Prostate gland (tissue), 2 donors: ENCODE data around the gene TSPAN10. TPM values are rescaled to one million over a fixed set of nuclear protein-coding genes. Genes with fewer than 3 reads are reported as not detected.

Experiments
- DNase-seq: peaks from one replicate; pipeline ENCODE4 v3.0.0-alpha.2; 2019; ENCODE audit warnings: low spot score
- H3K27ac ChIP-seq, 2 donors: fragments of 200-600 bp; sonication (generic); 2 replicates each; pipeline ENCODE4 v1.5.1; 2017 to 2019
- H3K27me3 ChIP-seq: fragments of 200-600 bp; sonication (generic); replicated peaks from 2 replicates; pipeline ENCODE4 v1.5.1; 2019; ENCODE audit not compliant: insufficient read depth
- H3K36me3 ChIP-seq, 2 donors: fragments of 200-600 bp; sonication (generic); 1 replicate in 1 of 2; 2 replicates in 1 of 2; pipeline versions ENCODE4 v1.5.1 to v1.8.1; 2017 to 2019
- H3K4me1 ChIP-seq: fragments of 200-600 bp; sonication (generic); replicated peaks from 2 replicates; pipeline ENCODE4 v1.5.1; 2019
- H3K4me3 ChIP-seq, 2 donors: fragments of 200-600 bp; sonication (generic); 2 replicates each; pipeline ENCODE4 v1.5.1; 2017 to 2019
- H3K9me3 ChIP-seq: fragments of 200-600 bp; sonication (generic); 2 replicates; pipeline ENCODE4 v1.5.1; 2017
- POLR2A ChIP-seq: fragments of 450-650 bp; IDR thresholded peaks from one replicate; pipeline ENCODE4 v1.6.1; 2016; ENCODE audit warnings: antibody characterized with exemption, mild to moderate bottlenecking
- POLR2AphosphoS5 ChIP-seq: sonication (generic); formaldehyde crosslinking; IDR thresholded peaks from one replicate; pipeline ENCODE4 v1.6.1; 2017; ENCODE audit warnings: antibody characterized with exemption
- WGBS: methylation state at CpG from one replicate; pipeline ENCODE4 v1.1.5; 2018; 5-methylcytosine and 5-hydroxymethylcytosine counted together
- intact Hi-C: fragments of 100-400 bp; cut with DNase I; formaldehyde crosslinking; loops from one replicate; pipeline ENCODE4 v1.14.2; 2022
- total RNA-seq, 2 donors: library from RNA; depleted of rRNA; stranded (reverse); fragments of >200 nt; gene quantifications; one replicate each; pipeline ENCODE4 v1.1.0, GENCODE V29; 2016
- TF ChIP-seq, protein P1 (sequence below), 4 experiments: fragments of 200-600 bp in 2 of 4; fragments of 450-650 bp in 2 of 4; sonication (generic) in 2 of 4; IDR thresholded peaks; 1 replicate in 3 of 4; 2 replicates in 1 of 4; pipeline ENCODE4 v1.5.1; 2016 to 2019; ENCODE audit warnings: antibody characterized with exemption in 4 of 4, mild to moderate bottlenecking in 2 of 4, moderate library complexity in 2 of 4

The TSPAN10 gene
- 1 to 10 TPM; 2.5 to 2.9 TPM for total RNA-seq

DNA sequence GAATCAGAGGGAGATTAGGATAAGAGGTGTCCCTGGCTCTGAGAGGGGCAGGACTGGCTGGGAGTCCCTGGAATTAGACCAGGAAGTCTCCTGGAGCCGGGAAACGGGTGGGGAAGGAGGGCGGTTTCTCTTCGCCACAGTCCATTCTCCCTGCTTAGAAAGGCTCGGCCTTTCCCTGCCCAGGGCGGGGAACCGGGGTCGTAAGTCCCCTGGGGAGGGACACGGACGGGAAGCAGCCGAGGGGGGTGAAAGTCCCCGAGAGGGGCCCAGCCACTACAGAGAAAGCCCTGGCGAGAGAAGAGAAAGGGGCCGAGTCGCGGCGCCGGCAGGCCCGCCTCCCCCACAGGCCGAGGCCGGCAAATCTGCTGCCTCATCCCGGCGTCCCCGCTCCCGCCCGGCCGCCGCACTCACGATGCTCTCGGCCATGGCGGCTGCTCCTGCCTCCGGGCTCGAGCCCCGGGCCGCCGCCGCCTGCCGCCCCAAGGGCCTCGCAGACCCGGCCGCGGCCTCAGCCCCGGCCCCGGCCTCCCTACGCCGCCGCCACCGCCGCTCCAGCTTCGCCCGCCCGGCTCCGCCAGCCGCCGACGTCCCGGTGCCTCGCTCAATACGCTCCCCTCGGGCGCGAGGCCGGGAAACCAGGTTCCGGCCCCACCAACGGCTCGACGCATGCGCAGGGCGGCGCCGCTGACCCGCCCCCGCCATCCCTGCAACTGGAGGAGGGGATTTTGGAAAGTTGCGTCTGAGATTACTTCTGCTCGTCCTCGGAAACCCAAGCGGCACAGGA is at the start of gene TSPAN10, which contains the start of gene NPLOC4:
Gene TSPAN10, plus strand, starts transcription at position 692 of the 784 bp plus-strand sequence. CDS start 5,217 bp downstream, outside the sequence.
Gene NPLOC4, minus strand, starts transcription at position 608 of the 784 bp plus-strand sequence. Its CDS starts 182 bp downstream, at position 426.
- WGBS, result under 1% methylated on average over 64 of the region's 77 CpGs
- H3K27ac ChIP-seq, result peak within 1 kb of the TSS; percentile 77 to 85
- DNase-seq, result peak; percentile 66
- peak; percentile 66 for TF ChIP-seq POLR2A
- TF ChIP-seq, protein P1, sequence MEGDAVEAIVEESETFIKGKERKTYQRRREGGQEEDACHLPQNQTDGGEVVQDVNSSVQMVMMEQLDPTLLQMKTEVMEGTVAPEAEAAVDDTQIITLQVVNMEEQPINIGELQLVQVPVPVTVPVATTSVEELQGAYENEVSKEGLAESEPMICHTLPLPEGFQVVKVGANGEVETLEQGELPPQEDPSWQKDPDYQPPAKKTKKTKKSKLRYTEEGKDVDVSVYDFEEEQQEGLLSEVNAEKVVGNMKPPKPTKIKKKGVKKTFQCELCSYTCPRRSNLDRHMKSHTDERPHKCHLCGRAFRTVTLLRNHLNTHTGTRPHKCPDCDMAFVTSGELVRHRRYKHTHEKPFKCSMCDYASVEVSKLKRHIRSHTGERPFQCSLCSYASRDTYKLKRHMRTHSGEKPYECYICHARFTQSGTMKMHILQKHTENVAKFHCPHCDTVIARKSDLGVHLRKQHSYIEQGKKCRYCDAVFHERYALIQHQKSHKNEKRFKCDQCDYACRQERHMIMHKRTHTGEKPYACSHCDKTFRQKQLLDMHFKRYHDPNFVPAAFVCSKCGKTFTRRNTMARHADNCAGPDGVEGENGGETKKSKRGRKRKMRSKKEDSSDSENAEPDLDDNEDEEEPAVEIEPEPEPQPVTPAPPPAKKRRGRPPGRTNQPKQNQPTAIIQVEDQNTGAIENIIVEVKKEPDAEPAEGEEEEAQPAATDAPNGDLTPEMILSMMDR (IDR thresholded peaks at IDR 0.05), result peak in 1 of 4 experiments; percentile 24
- peak; percentile 93 for TF ChIP-seq POLR2AphosphoS5
- H3K4me1 ChIP-seq, result peaks cover 5% of the 10 kb centered on the region
- H3K27me3 ChIP-seq, result no peaks in the 10 kb centered on the region
- intact Hi-C loops, result no loop called here
- H3K36me3 ChIP-seq, result no peaks in the 10 kb centered on the region
- H3K4me3 ChIP-seq, result peak within 1 kb of the TSS; percentile 85 to 90
- no peaks in the 10 kb centered on the region for H3K9me3 ChIP-seq

DNA sequence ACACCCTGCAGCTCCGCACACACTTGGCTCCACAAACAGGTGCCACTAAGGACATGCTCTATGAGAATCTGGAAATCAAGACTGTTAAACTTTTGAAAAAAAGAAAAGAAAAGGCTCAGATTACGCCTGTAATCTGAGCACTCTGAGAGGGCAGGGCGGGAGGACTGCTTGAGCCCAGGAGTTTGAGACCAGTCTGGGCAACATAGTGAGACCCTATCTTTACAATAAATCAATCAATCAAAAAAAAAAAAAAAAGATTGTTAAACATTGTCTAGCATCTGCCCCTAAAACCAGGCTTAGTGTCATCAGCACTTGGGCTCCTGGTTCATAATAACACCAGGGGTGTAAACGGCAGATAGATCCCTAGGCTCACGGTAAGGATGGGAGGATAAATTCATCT is 47.4 kb upstream of the TSPAN10 start:
- intact Hi-C loops, result no loop called here
- no peak overlapping the region for H3K27ac ChIP-seq
- no peaks in the 10 kb centered on the region for H3K27me3 ChIP-seq
- TF ChIP-seq, protein P1 (IDR thresholded peaks at IDR 0.05), result no peak
- no peak for TF ChIP-seq POLR2A
- no peak overlapping the region for H3K4me3 ChIP-seq
- peaks cover 12% of the 10 kb centered on the region in 2 donors for H3K36me3 ChIP-seq
- WGBS, result 83% methylated on average over 5 of the region's 5 CpGs
- no peak for DNase-seq
- no peaks in the 10 kb centered on the region for H3K9me3 ChIP-seq
- no peaks in the 10 kb centered on the region for H3K4me1 ChIP-seq

DNA sequence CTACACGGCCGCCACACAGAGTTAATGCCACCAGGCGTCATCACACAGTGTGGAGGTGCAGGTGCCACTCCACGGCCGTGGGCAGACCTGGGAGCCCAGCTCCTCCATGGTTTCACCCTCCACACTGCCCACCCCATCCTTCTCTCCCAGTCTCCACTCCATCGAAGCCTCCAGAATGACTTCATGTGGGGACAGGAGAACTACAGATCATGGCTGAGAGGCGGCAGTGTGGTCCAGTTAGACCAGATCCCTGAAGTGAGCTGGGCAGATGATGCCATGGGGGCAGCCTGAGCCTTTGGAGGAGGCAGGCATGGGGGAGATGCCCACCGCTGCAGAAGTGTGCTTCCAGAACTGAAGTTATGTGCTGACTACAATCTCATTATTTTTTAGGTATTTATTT is 46.9 kb upstream of the TSPAN10 start:
- peaks cover 12% of the 10 kb centered on the region in 2 donors for H3K36me3 ChIP-seq
- no peak overlapping the region for H3K27ac ChIP-seq
- H3K4me1 ChIP-seq, result no peaks in the 10 kb centered on the region
- H3K27me3 ChIP-seq, result no peaks in the 10 kb centered on the region
- no peak for DNase-seq
- TF ChIP-seq POLR2AphosphoS5 (no peak), POLR2A (no peak)
- TF ChIP-seq, protein P1 (IDR thresholded peaks at IDR 0.05), result no peak
- H3K4me3 ChIP-seq, result no peak overlapping the region
- intact Hi-C loops, result no loop called here
- WGBS, result 89% methylated on average over 8 of the region's 8 CpGs
- no peaks in the 10 kb centered on the region for H3K9me3 ChIP-seq

DNA sequence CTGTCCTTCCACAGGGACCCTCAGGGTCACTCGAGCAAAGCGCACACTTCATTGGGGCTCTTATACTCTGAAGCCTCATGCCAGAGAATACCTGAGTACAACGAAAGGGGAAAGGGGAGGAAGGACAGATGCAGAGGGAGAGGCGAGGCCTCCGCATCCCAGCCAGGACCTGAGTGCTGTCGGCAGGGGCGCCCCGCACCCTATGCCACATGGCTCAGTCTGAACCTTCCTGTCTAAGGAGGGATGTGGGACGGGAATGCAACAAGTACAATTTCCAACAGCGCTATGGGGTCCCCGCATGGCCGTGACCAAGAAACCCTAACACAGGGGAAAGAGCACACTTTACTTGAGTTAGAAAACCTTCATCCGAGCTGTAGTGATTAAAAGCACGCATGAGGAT is 45.0 kb upstream of the TSPAN10 start:
- Histone ChIP-seq H3K27ac (no peak overlapping the region), H3K9me3 (no peaks in the 10 kb centered on the region), H3K27me3 (no peaks in the 10 kb centered on the region), H3K36me3 (peaks cover 12% of the 10 kb centered on the region in 2 donors), H3K4me3 (no peak overlapping the region), H3K4me1 (no peaks in the 10 kb centered on the region)
- DNase-seq, result no peak
- 88% methylated on average over 14 of the region's 14 CpGs for WGBS
- intact Hi-C loops, result no loop called here
- no peak for TF ChIP-seq POLR2A
- TF ChIP-seq, protein P1 (IDR thresholded peaks at IDR 0.05), result no peak
